UCSD-AML1 (cell line): ENCODE results near the gene OR52H1.
"Not testable (repeated sequence)": the region's sequence is repeated elsewhere in the genome, so short reads cannot be mapped to it uniquely, and the experiment has no call there.

ENCODE experiments used
- DNase-seq: peaks from one replicate; lab custom pipeline; 2025; ENCODE audit not compliant: unreplicated experiment; lab: John Stamatoyannopoulos, UW

Gene OR52H1

DNA sequence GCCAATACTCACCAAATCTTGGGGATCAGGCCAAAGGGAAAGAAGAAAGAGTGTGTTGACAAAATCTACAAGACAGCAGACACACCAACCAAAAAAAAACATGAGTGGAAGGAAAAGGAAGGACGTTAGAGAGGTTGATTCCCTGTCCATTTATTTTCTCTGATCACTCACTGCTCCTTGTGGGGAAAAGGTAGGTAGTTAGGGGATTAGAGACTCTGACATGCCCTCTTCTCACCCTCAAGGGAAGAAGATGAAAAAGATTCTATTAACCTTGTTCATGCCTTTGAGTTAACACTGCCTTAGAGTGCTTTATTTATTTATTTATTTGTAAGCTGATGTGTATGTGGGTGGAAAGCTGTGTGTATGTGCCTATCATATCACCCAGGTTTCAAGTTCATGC is at the start of gene OR52H1:
Gene OR52H1 (minus strand): TSS at position 101 of the 400 bp plus-strand sequence. CDS start 3,035 bp downstream, outside the sequence.
- no peak for DNase-seq

DNA sequence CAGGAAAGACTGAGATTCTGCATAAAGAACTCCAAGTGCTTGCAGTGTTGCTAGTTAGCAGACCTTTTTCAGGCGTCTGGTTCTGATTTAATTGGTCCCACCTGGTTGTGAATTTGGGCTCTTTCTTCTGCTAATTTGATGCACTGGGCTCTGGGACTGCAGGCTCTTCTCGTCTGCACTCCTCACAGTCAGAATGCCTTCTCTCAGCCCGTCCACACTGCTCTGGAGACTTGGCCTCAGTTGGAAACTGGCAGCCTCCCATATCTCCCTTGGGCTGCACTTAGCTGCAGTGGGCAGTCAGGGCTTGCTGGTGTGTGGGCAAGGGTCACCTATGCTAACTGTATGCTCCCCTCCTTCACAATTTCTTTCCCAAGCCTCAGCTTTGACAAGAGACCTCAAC is 49.6 kb upstream of the OR52H1 start:
- no peak for DNase-seq

- DNase-seq: peak; percentile 19
These were observed 48.4 kb upstream of the OR52H1 start, which contains the start of gene TRIM6 for GRCh38 chr11:5596607-5597201. Gene TRIM6, plus strand, starts transcription at chr11:5596637. Its CDS starts 261 bp downstream, at chr11:5596898.

DNA sequence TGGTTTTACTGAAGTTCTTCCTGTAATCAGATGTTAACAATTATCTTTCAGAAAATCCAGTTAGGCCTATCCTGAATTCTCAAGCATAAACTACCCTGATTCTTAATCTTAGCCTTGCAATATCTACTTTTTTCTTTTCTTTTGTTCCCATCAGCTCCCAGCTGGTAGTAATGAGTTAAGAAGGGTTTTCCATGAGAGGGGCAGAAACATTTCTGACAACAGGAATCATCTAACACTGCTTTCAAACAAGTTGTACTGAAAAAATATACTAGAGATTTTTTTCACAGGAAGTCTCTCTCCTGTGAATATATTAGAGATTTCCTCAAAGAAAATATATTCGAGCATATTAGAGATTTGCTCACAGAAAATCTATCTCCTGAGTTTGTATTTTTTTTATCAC is 44.8 kb upstream of the OR52H1 start:
- no peak for DNase-seq

GRCh38 chr11:5592615-5593014 is 44.3 kb upstream of the OR52H1 start:
- no peak for DNase-seq

- DNase-seq: no peak
These were observed 43.3 kb upstream of the OR52H1 start for GRCh38 chr11:5591613-5592012.

- DNase-seq: not testable (repeated sequence)
These were observed 41.6 kb upstream of the OR52H1 start for GRCh38 chr11:5589906-5590305.

GRCh38 chr11:5584458-5584857 is 36.1 kb upstream of the OR52H1 start:
- DNase-seq: not testable (repeated sequence)

GRCh38 chr11:5581014-5581413 is 32.7 kb upstream of the OR52H1 start:
- no peak for DNase-seq

DNA sequence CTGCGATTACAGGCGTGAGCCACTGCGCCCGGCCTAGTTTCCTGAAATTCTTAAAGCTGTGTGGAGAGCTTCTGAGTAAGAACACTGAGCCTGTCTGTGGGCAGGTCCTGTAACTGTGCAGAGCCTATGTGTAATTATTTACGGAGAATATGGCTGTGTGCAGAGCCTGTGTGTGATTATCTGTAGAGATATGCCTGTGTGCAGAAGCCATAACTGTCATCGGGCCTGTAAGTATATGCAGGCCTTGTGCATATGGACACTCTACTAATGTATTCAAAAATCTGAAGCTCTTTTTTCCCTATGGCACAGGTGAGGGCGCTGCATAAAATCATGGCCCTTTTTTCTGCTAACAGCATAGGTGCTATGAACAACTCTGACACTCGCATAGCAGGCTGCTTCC is 32.2 kb upstream of the OR52H1 start, which contains the start of gene OR52B6:
Gene OR52B6 (plus strand): TSS at position 301 of the 400 bp plus-strand sequence. CDS start 0 bp downstream, at position 301.
- DNase-seq: no peak

GRCh38 chr11:5577101-5577500 is 28.8 kb upstream of the OR52H1 start:
- no peak for DNase-seq

GRCh38 chr11:5575152-5575551 is 26.8 kb upstream of the OR52H1 start:
- DNase-seq: no peak

- DNase-seq: no peak
These were observed 26.3 kb upstream of the OR52H1 start for GRCh38 chr11:5574654-5575053.

- DNase-seq: no peak
These were observed 16.1 kb upstream of the OR52H1 start for GRCh38 chr11:5564259-5565019.

DNA sequence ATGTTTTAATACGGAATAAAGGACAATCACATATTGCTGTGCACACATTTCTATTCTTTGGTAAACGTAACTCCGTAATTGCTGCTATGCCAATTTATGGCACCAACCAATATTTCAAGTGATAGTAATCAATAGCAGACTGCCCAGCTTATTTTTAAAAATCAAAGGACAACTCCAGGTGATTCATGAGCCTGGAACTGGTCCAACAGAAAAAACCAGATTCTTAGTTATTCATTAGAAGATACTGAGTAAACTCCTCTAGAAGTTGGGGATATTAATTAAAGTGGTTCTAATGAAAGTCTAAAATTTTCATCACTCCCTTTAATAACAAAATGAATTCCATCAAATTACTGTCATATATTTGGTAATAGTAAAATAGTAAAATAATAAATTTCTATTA is 9.4 kb upstream of the OR52H1 start:
- no peak for DNase-seq

DNA sequence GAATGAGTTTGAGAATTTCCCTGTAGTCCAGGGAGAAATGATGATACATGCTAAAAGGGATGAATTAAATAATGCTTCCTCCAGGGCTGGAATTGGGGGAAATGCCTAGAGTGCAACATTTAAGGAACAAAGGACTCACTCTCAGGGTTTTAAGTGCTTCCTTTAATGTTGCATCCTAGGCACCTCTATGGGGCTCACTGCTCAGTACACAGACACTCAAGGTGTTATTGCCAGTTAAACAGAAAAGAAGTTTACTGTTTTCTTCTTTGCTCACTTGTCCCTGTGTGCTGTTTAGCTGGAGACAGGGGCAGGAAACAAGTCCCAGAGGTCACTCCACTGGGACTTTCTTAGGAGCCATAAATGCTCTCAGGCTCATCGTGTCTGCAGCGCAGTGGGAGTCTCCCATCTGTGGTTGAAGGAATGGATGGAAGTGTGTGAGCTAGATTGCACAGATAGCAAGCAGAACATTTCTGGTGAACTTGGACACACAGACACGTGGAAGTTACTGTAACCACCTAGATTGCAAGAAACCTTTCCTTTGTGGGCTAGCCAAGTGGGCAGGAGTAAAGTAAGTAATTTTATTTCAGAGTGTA is 8.4 kb upstream of the OR52H1 start:
- no peak for DNase-seq

- DNase-seq: no peak
These were observed 5.0 kb upstream of the OR52H1 start for GRCh38 chr11:5553343-5553742.

- DNase-seq: no peak
These were observed 2.2 kb upstream of the OR52H1 start for GRCh38 chr11:5550440-5551095.

GRCh38 chr11:5547982-5548381 is 358 bp downstream of the OR52H1 start:
- DNase-seq: no peak

DNA sequence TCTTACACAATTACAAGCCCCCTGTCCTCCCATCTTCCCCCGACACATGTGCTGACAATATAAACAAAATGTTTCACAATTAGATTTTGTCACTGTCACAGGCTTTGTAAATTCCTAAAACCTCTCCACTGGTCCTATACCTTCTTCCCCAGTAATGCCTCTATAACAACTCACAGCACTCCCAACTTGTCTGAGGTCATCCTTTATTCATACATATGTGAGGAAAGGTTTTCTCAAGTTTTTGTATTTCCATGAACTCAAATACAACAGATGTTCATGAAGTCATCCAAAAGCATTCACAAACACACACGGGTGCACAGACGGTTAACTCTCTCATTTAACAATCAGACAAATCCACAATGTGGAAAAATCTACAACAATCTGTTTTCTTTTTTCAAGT is 1.9 kb downstream of the OR52H1 start:
- DNase-seq: no peak

DNA sequence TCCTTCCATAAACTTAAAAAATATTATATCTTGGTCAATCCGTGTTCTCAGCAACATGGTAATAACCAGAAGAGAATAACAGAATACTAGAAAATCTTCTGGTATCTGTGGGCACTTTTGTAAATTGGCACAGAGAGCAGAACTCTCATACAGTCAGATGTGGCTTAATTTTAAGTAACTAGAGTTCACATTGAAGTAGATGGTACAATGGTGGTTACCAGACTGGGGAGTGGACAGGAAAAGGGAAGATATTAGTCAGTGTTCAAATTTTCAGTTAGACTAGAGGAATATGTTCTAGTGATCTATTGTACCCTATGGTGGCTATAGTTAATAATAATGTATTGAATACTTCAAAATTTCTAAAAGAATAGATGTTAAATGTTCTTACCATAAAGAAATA is 6.9 kb downstream of the OR52H1 start:
- DNase-seq: no peak

DNA sequence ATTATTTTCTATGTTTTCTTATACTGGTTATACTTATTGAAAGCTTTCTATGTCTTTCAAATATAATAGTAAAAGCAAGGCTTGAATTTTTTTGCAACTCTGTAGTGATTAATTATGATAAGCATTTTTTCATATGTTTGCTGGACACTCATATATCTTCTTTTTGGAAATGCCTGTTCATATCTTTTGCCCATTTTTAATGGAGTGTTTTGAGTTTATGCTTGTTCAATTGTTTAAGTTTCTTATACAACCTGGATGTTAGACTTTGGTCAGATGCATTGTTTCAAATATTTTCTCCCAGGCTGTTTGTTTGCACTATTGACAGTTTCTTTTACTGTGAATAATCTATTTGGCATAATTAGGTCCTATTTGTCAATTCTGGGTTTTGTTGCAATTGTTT is 11.9 kb downstream of the OR52H1 start:
- DNase-seq: no peak
